ENCODE results near the gene MUC6. TPM values are rescaled to one million over a fixed set of nuclear protein-coding genes. Genes with fewer than 3 reads are reported as not detected.

Gene MUC6
- total and polyA plus RNA-seq, 10 of the 15 experiments (the other 5 are each of a cell fraction or from before 2014, with no cell fraction given): 0.03 TPM; not detected in 8

- no peak for FAIRE-seq
- RAD21 ChIA-PET (ENCODE audit: unreplicated experiment): no interaction called here
- no peaks in the 10 kb centered on the region for H3K27me3 ChIP-seq (replicated peaks in 1 of 2; ENCODE audit: control insufficient read depth in 2 of 2, insufficient read depth in 2 of 2, low read length in 1 of 2)
- no peak overlapping the region for H3K9ac ChIP-seq (ENCODE audit: control insufficient read depth, insufficient read depth, low read length)
- no peaks in the 10 kb centered on the region for H3K9me3 ChIP-seq (replicated peaks; ENCODE audit: control insufficient read depth, insufficient read depth, low read length)
- no peak for DNase-seq (ENCODE audit: low read depth, low spot score)
- H3K4me2 ChIP-seq (ENCODE audit: control insufficient read depth, insufficient read depth): no peak overlapping the region
- no peak overlapping the region for H3K27ac ChIP-seq (ENCODE audit: control insufficient read depth, insufficient read depth)
- no peak for ATAC-seq
- no peak overlapping the region for H3K4me3 ChIP-seq
- H3K79me2 ChIP-seq (ENCODE audit: control insufficient read depth, insufficient read depth, low read length): no peaks in the 10 kb centered on the region
- TF ChIP-seq E2F4 (IDR thresholded peaks at IDR 0.05; ENCODE audit: low read depth, low read length) (no peak), ZSCAN29 (IDR thresholded peaks at IDR 0.05) (no peak), IRF4 (IDR thresholded peaks at IDR 0.05; ENCODE audit: low read depth, low read length) (no peak), CBX3 (IDR thresholded peaks at IDR 0.05; ENCODE audit: borderline replicate concordance, low read depth) (no peak), RBBP5 (conservative IDR thresholded peaks at IDR 0.05) (no peak), RAD51 (IDR thresholded peaks at IDR 0.05) (no peak), CREB1 (IDR thresholded peaks at IDR 0.05; ENCODE audit: low read depth) (no peak), RFX5 (IDR thresholded peaks at IDR 0.05; ENCODE audit: low read depth, low read length) (no peak), BCL3 (IDR thresholded peaks at IDR 0.05; ENCODE audit: borderline replicate concordance, insufficient read depth, low read depth, low read length, poor library complexity, severe bottlenecking) (no peak), SPI1 (IDR thresholded peaks at IDR 0.05; ENCODE audit: borderline replicate concordance, insufficient read depth, low read depth, low read length) (no peak), MXI1 (IDR thresholded peaks at IDR 0.05; ENCODE audit: low read depth, low read length) (no peak), NFYA (IDR thresholded peaks at IDR 0.05; ENCODE audit: borderline replicate concordance, low read depth, low read length) (no peak), KLF5 (IDR thresholded peaks at IDR 0.05; ENCODE audit: partially characterized antibody) (no peak), NR2C1 (IDR thresholded peaks at IDR 0.05) (no peak), ZBED1 (IDR thresholded peaks at IDR 0.05; ENCODE audit: borderline replicate concordance) (no peak), WRNIP1 (IDR thresholded peaks at IDR 0.05; ENCODE audit: borderline replicate concordance, low read depth, low read length) (no peak)
- no peak overlapping the region for H2AFZ ChIP-seq (ENCODE audit: control insufficient read depth, low read depth, low read length)
- WGBS (ENCODE audit: insufficient coverage, insufficient replicate concordance, low lambda C conversion rate, missing lambda C conversion rate): 95% methylated on average over 33 of the region's 33 CpGs
- no TSS peak for BruUV-seq (replicated peaks)
- in situ Hi-C loops (cut with MboI) (no loop called here), intact Hi-C loops (cut with micrococcal nuclease; ENCODE audit: unreplicated experiment) (no loop called here)
- SMC1A ChIA-PET (ENCODE audit: uncharacterized antibody, unreplicated experiment): no interaction called here
- CTCF ChIA-PET: no interaction called here
- no peaks in the 10 kb centered on the region for H3K4me1 ChIP-seq (ENCODE audit: control insufficient read depth, insufficient read depth, low read length)
- H3K36me3 ChIP-seq (ENCODE audit: control insufficient read depth in 2 of 2, insufficient read depth in 2 of 2, low read length in 1 of 2): peaks cover 8 to 10% of the 10 kb centered on the region in 2 experiments; a peak in 3 of 4 replicates
- H4K20me1 ChIP-seq (ENCODE audit: control insufficient read depth, insufficient read depth): no peaks in the 10 kb centered on the region
- POLR2A ChIA-PET: no interaction called here
Measured at GRCh38 chr11:1009371-1009770, 27.1 kb downstream of the MUC6 start.
